ENCODE measurements around the gene SLC2A1.

DNA sequence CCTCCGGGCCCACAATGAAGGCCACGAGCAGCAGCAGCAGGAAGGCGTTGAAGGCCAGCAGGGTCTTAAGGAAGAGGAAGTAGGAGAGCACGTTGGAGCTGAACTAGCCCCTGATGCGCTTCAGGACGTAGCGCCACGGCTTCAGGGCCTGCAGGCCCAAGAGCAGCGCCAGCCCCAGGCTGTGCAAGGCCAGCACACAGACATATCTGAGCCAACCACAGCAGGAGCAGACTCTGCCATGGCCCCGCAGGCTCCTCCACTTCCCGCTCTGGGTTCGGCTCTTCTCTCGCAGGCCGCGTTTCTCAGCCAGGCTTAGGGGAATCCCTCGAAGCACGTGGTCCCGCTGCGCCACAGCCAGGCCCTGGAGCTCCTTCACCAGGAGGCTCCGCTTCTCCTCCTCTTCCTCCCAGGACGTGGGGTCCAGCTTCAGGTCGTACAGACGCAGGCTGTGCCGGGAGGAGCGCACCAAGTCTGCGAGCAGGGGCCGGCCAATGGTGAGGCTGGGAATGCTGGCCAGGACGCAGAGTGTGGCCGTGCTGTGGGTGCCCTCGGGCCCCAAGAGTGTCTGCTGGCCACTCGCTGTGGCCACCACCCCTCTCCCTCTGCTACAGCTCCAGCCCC, 70.5 kb downstream of the SLC2A1 start:
- TF ChIP-seq, protein P1, sequence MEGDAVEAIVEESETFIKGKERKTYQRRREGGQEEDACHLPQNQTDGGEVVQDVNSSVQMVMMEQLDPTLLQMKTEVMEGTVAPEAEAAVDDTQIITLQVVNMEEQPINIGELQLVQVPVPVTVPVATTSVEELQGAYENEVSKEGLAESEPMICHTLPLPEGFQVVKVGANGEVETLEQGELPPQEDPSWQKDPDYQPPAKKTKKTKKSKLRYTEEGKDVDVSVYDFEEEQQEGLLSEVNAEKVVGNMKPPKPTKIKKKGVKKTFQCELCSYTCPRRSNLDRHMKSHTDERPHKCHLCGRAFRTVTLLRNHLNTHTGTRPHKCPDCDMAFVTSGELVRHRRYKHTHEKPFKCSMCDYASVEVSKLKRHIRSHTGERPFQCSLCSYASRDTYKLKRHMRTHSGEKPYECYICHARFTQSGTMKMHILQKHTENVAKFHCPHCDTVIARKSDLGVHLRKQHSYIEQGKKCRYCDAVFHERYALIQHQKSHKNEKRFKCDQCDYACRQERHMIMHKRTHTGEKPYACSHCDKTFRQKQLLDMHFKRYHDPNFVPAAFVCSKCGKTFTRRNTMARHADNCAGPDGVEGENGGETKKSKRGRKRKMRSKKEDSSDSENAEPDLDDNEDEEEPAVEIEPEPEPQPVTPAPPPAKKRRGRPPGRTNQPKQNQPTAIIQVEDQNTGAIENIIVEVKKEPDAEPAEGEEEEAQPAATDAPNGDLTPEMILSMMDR (IDR thresholded peaks at IDR 0.05): no peak
- no peak for TF ChIP-seq POLR2A (IDR thresholded peaks at IDR 0.05)

Data from lower leg skin (tissue), 3 donors.